Gastrocnemius medialis (tissue), 4 donors: ENCODE data around the gene ARHGAP10.

Experiments
- CTCF ChIP-seq, 5 experiments: fragments of 450-650 bp in 3 of 5; fragments of 200-600 bp in 2 of 5; sonication (generic) in 2 of 5; IDR thresholded peaks in 4 of 5; conservative IDR thresholded peaks in 1 of 5; 1 replicate in 4 of 5; 2 replicates in 1 of 5; pipeline ENCODE4 v1.5.1; 2016 to 2019; ENCODE audit warnings: antibody characterized with exemption in 5 of 5, mild to moderate bottlenecking in 3 of 5, moderate library complexity in 3 of 5
- POLR2A ChIP-seq, 2 donors: fragments of 450-650 bp; IDR thresholded peaks; one replicate each; pipeline ENCODE4 v1.6.1; 2017; ENCODE audit warnings: antibody characterized with exemption in 2 of 2, mild to moderate bottlenecking in 2 of 2, moderate library complexity in 2 of 2

- no peak for TF ChIP-seq CTCF (IDR thresholded peaks at IDR 0.05 in 4 of 5, conservative IDR thresholded peaks at IDR 0.05 in 1 of 5)
- no peak for TF ChIP-seq POLR2A (IDR thresholded peaks at IDR 0.05)
Measured at GRCh38 chr4:147777456-147778091, 45.7 kb downstream of the ARHGAP10 start.
